ENCODE data around the gene IL17RE.
A peak's percentile ranks its signal among the peaks of the same experiment; 100 is the strongest.
"Not testable (repeated sequence)": the region's sequence is repeated elsewhere in the genome, so short reads cannot be mapped to it uniquely, and the experiment has no call there.

Gene IL17RE

GRCh38 chr3:9934235-9934621 is 31.6 kb downstream of the IL17RE start:
- DNase-seq = peak; percentile 74

GRCh38 chr3:9934993-9935392 is 32.3 kb downstream of the IL17RE start:
- no peak for DNase-seq

GRCh38 chr3:9935966-9936510 is 33.4 kb downstream of the IL17RE start:
- no peak for DNase-seq

GRCh38 chr3:9937486-9938238 is 35.0 kb downstream of the IL17RE start:
- no peak for DNase-seq

- DNase-seq = no peak
Measured at GRCh38 chr3:9938966-9939365, 36.3 kb downstream of the IL17RE start.

GRCh38 chr3:9939906-9940305 is 37.3 kb downstream of the IL17RE start:
- not testable (repeated sequence) for DNase-seq

- DNase-seq = no peak
Measured at GRCh38 chr3:9940746-9941145, 38.1 kb downstream of the IL17RE start.

- DNase-seq = no peak
Measured at GRCh38 chr3:9942164-9942563, 39.5 kb downstream of the IL17RE start.

- no peak for DNase-seq
Measured at GRCh38 chr3:9942934-9943690, 40.5 kb downstream of the IL17RE start.

GRCh38 chr3:9944271-9944670 is 41.6 kb downstream of the IL17RE start:
- no peak for DNase-seq

GRCh38 chr3:9945358-9945757 is 42.7 kb downstream of the IL17RE start:
- no peak for DNase-seq

GRCh38 chr3:9946112-9947024 is 43.7 kb downstream of the IL17RE start:
- peak; percentile 92 for DNase-seq

GRCh38 chr3:9947025-9947995 is 44.7 kb downstream of the IL17RE start:
- DNase-seq = peak; percentile 37

GRCh38 chr3:9948586-9948985 is 45.9 kb downstream of the IL17RE start:
- peak; percentile 50 for DNase-seq

GRCh38 chr3:9949115-9949514 is 46.5 kb downstream of the IL17RE start:
- DNase-seq = no peak

- DNase-seq = no peak
Measured at GRCh38 chr3:9949626-9950025, 47.0 kb downstream of the IL17RE start.

GRCh38 chr3:9951126-9951525 is 48.5 kb downstream of the IL17RE start:
- no peak for DNase-seq

- DNase-seq = no peak
Measured at GRCh38 chr3:9951598-9951961, 48.9 kb downstream of the IL17RE start.

GRCh38 chr3:9951962-9952805 is 49.5 kb downstream of the IL17RE start, which contains the start of gene PRRT3:
PRRT3 (minus strand) TSS chr3:9952408; CDS start chr3:9950115, 2,293 bp downstream.
- DNase-seq = peak; percentile 85

GRCh38 chr3:9955067-9955502 is 52.4 kb downstream of the IL17RE start:
- DNase-seq = peak; percentile 37
